PC-9 (cell line): ENCODE measurements around the gene CDH3. TPM values are rescaled to one million over a fixed set of nuclear protein-coding genes. Genes with fewer than 3 reads are reported as not detected.

Source experiments
- BruUV-seq: library from RNA; stranded (reverse); fragments of 400-500 nt; replicated peaks from 2 replicates; lab custom pipeline; 2021; lab: Mats Ljungman, UMichigan
- CTCF ChIA-PET: fragments of 300-600 bp; sonication (Branson Sonifier 250); formaldehyde crosslinking; loops from one replicate; lab custom pipeline; 2022; ENCODE audit warnings: antibody characterized with exemption; lab: Charles Lee
- POLR2A ChIA-PET: fragments of 300-600 bp; sonication (Branson Sonifier 250); formaldehyde crosslinking; loops from one replicate; lab custom pipeline; 2022; ENCODE audit warnings: antibody characterized with exemption; ENCODE audit not compliant: unreplicated experiment; lab: Charles Lee
- DNase-seq, 2 experiments: peaks; one replicate each; pipeline versions ENCODE4 v3.0.0 to v3.0.0-alpha.2; 2015 to 2022; ENCODE audit warnings: mixed read lengths in 1 of 2
- H2AFZ ChIP-seq: fragments of 200-600 bp; sonication (generic); 2 replicates; pipeline ENCODE4 v1.8.1; 2017; ENCODE audit warnings: antibody characterized with exemption
- H3F3A ChIP-seq: fragments of 200-600 bp; sonication (generic); 2 replicates; pipeline ENCODE4 v1.8.1; 2017; ENCODE audit warnings: antibody characterized with exemption, mild to moderate bottlenecking, low read depth; ENCODE audit not compliant: insufficient read depth
- H3K27ac ChIP-seq: fragments of 200-600 bp; sonication (generic); 2 replicates; pipeline ENCODE4 v1.6.1; 2016; ENCODE audit warnings: mixed run types
- H3K27me3 ChIP-seq: fragments of 200-600 bp; sonication (generic); 2 replicates; pipeline ENCODE4 v1.6.1; 2016; ENCODE audit warnings: low read depth, mixed run types; ENCODE audit not compliant: insufficient read depth
- H3K36me3 ChIP-seq: fragments of 200-600 bp; sonication (generic); 2 replicates; pipeline ENCODE4 v1.6.1; 2016; ENCODE audit warnings: low read depth, mixed run types
- H3K4me1 ChIP-seq: fragments of 200-600 bp; sonication (generic); replicated peaks from 2 replicates; pipeline ENCODE4 v1.6.1; 2016; ENCODE audit warnings: mixed run types; ENCODE audit not compliant: insufficient read depth
- H3K4me2 ChIP-seq: fragments of 200-600 bp; sonication (generic); 2 replicates; pipeline ENCODE4 v1.6.1; 2017; ENCODE audit warnings: mixed run types
- H3K4me3 ChIP-seq: fragments of 200-600 bp; sonication (generic); 2 replicates; pipeline ENCODE4 v1.6.1; 2016; ENCODE audit warnings: mixed run types
- H3K79me2 ChIP-seq: fragments of 200-600 bp; sonication (generic); 2 replicates; pipeline ENCODE4 v1.6.1; 2017; ENCODE audit warnings: low read depth, mixed run types
- H3K9me2 ChIP-seq: fragments of 200-600 bp; sonication (generic); 2 replicates; pipeline ENCODE4 v1.8.1; 2017; ENCODE audit warnings: mild to moderate bottlenecking; ENCODE audit not compliant: insufficient read depth
- H3K9me3 ChIP-seq: fragments of 200-600 bp; sonication (generic); 2 replicates; pipeline ENCODE4 v1.8.1; 2016; ENCODE audit warnings: low read depth; ENCODE audit not compliant: insufficient read depth
- H4K20me1 ChIP-seq: fragments of 200-600 bp; sonication (generic); 2 replicates; pipeline ENCODE4 v1.8.1; 2017; ENCODE audit not compliant: insufficient read depth
- EZH2 ChIP-seq: fragments of 200-600 bp; sonication (generic); IDR thresholded peaks from 2 replicates; pipeline ENCODE4 v1.8.0; 2017; ENCODE audit warnings: antibody characterized with exemption, low read depth
- intact Hi-C: fragments of 100-400 bp; cut with micrococcal nuclease; formaldehyde crosslinking; loops from one replicate; pipeline ENCODE4 v1.10.0; 2022; ENCODE audit not compliant: unreplicated experiment
- total RNA-seq: library from RNA; stranded (reverse); gene quantifications from 2 replicates; pipeline ENCODE4 v1.2.3, GENCODE V29; 2021
- TF ChIP-seq, protein P1 (sequence below): fragments of 200-600 bp; sonication (generic); conservative IDR thresholded peaks from 2 replicates; pipeline ENCODE4 v1.6.1; 2017; ENCODE audit warnings: mixed run types, antibody characterized with exemption, mild to moderate bottlenecking, moderate library complexity

CDH3 gene
- total RNA-seq, 1 experiment from 2014 or later: 70.3 TPM

DNA sequence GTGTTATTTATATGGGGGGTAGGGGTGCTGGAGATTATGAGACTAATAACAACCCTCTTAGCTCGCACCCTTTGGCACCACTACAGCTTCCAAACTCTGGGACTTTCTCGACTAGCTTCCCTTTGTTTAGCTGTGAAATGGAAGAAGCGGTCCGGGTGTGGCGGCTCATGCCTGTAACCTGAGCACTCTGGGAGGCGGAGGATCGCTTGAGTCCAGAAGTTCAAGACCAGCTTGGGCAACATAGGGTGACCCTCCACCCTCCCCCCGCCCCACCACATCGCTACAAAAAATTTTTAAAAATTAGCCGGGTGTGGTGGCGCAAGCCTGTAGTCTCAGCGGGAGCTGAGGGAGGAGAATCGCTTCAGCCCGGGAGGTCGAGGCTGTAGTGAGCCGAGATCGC is 814 bp upstream of the CDH3 start:
- Histone ChIP-seq H3K27ac (peak overlapping the region; percentile 66), H4K20me1 (no peaks in the 10 kb centered on the region), H2AFZ (peak overlapping the region; percentile 98), H3K4me3 (peak overlapping the region; percentile 99), H3K4me2 (peak overlapping the region; percentile 99), H3K4me1 (peaks cover 43% of the 10 kb centered on the region), H3K9me3 (no peaks in the 10 kb centered on the region), H3K36me3 (no peaks in the 10 kb centered on the region; the same call in 1 of the 2 replicates), H3F3A (peaks cover 31% of the 10 kb centered on the region), H3K27me3 (no peaks in the 10 kb centered on the region), H3K9me2 (no peaks in the 10 kb centered on the region), H3K79me2 (peaks cover 40% of the 10 kb centered on the region)
- intact Hi-C loops: no loop called here
- DNase-seq: peak in 1 of 2 experiments; percentile 33
- CTCF ChIA-PET: interaction anchor here (0.6 to 0.9 kb wide), 2 partner anchors 13 to 63 kb away, joined by 3 to 5 read pairs; no protein-coding TSS in a partner anchor
- POLR2A ChIA-PET: interaction anchor here (0.6 kb wide), 2 partner anchors 87 to 379 kb away, joined by 3 to 5 read pairs; no protein-coding TSS in a partner anchor
- no TSS peak for BruUV-seq
- TF ChIP-seq EZH2: no peak
- TF ChIP-seq, protein P1, sequence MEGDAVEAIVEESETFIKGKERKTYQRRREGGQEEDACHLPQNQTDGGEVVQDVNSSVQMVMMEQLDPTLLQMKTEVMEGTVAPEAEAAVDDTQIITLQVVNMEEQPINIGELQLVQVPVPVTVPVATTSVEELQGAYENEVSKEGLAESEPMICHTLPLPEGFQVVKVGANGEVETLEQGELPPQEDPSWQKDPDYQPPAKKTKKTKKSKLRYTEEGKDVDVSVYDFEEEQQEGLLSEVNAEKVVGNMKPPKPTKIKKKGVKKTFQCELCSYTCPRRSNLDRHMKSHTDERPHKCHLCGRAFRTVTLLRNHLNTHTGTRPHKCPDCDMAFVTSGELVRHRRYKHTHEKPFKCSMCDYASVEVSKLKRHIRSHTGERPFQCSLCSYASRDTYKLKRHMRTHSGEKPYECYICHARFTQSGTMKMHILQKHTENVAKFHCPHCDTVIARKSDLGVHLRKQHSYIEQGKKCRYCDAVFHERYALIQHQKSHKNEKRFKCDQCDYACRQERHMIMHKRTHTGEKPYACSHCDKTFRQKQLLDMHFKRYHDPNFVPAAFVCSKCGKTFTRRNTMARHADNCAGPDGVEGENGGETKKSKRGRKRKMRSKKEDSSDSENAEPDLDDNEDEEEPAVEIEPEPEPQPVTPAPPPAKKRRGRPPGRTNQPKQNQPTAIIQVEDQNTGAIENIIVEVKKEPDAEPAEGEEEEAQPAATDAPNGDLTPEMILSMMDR: no peak

DNA sequence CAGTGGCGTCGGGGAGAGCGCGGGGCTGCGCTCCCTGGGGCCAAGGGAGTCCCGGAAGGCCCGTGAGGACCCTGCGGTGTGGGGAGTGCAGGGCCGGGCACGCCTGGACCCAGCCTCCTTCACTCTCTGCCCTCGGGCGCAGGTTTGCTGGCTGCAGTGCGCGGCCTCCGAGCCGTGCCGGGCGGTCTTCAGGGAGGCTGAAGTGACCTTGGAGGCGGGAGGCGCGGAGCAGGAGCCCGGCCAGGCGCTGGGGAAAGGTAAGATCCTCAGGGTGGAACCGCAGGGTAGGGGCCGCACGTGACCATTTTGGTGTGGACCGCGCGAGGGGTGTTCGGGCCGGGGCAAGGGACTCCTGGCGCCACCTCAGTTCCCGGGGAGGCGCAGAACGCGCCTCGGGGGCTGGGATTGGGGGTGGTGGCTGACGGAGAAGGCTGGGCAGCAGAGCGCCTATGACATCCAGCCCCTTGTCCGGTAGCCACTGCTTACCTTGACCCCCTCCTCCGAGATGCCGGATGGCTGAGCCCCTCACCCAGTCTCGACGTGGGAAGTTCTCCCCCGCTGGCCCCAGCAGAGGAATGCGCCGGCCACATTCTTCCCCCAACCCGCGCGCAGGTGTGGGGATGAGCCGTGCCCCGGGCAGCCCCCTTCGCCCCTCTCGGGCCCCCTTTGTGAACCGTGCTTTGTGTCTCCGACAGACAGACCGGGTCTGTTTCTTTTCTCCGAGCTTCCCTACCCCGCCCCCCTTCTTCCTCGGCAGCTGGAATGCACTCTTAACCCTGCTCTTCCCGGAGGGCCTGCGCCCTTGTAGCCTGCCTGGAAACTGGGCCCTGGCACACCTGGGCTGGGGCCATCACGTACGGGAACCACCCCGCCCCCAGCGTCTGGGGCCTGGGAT is 631 bp downstream of the CDH3 start:
- Histone ChIP-seq H3K27ac (peak overlapping the region; percentile 66), H3K9me2 (no peaks in the 10 kb centered on the region), H3K36me3 (no peaks in the 10 kb centered on the region; the same call in 1 of the 2 replicates), H4K20me1 (no peaks in the 10 kb centered on the region), H3K4me2 (peak overlapping the region; percentile 99), H3F3A (peaks cover 22% of the 10 kb centered on the region), H3K27me3 (no peaks in the 10 kb centered on the region), H3K4me3 (peak overlapping the region; percentile 99), H3K79me2 (peaks cover 50% of the 10 kb centered on the region), H3K4me1 (peaks cover 33% of the 10 kb centered on the region), H3K9me3 (no peaks in the 10 kb centered on the region), H2AFZ (peak overlapping the region; percentile 98)
- intact Hi-C loops: no loop called here
- BruUV-seq: no TSS peak
- no peak for TF ChIP-seq EZH2
- TF ChIP-seq, protein P1: no peak
- peak in 1 of 2 experiments; percentile 44 for DNase-seq
- POLR2A ChIA-PET: interaction anchor here (0.6 to 0.7 kb wide), 2 partner anchors 9 to 523 kb away, joined by 4 to 13 read pairs; no protein-coding TSS in a partner anchor
- CTCF ChIA-PET: interaction anchor here (0.5 to 0.6 kb wide), 2 partner anchors 18 to 188 kb away, joined by 3 to 6 read pairs; no protein-coding TSS in a partner anchor

DNA sequence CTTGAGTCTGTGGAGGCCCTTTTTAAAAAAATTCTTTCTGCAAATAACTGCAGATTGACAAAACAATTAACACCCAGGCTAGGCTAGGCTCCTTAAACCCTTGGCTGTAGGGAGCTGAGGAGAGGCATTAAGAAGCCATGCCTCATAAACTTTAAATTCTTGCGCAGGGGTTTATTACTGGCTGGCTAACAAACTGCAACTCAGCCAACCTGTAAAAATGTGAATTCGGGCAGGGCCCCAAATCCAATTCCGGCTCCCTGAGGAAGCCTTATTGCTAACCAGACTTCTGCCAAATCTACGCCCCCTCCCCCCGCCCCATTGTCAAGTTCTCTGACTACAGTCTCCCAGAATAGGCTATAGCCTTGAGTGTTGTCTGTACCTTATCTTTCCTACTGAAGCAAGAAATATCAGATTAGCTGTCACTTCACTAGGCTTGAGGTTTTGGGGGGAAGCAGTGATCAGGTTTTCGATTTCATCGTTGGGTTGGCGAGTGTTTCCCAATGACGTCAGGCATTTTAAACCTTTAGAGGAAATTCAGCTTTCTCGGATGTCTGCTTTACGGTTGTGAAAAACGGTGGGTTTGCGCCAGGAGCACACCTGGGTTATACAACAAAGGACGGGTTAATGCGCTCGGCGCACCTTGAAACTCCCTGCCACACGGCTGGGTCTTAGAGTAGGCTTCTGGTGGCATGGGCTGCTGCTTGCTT is 2.0 kb downstream of the CDH3 start:
- intact Hi-C loops: no loop called here
- TF ChIP-seq, protein P1: no peak
- TF ChIP-seq EZH2: no peak
- H3K4me3 ChIP-seq: peak overlapping the region; percentile 99; the same call in 1 of the 2 replicates
- no peak overlapping the region for H3K27ac ChIP-seq
- no peak for DNase-seq
- no peaks in the 10 kb centered on the region for H3K27me3 ChIP-seq
- H2AFZ ChIP-seq: no peak overlapping the region
- H3K4me1 ChIP-seq: peaks cover 24% of the 10 kb centered on the region; the same call in 1 of the 2 replicates
- H3K4me2 ChIP-seq: peak overlapping the region; percentile 99
- peaks cover 14% of the 10 kb centered on the region for H3F3A ChIP-seq
- H4K20me1 ChIP-seq: no peaks in the 10 kb centered on the region
- no peaks in the 10 kb centered on the region for H3K9me3 ChIP-seq
- no peaks in the 10 kb centered on the region for H3K9me2 ChIP-seq
- ChIA-PET CTCF (no interaction called here), POLR2A (no interaction called here)
- no peaks in the 10 kb centered on the region; the same call in 1 of the 2 replicates for H3K36me3 ChIP-seq
- H3K79me2 ChIP-seq: peaks cover 51% of the 10 kb centered on the region
- BruUV-seq: TSS peak; percentile 19
